Activated gamma-delta T cell (primary cell): ENCODE results near the gene AHSA1.

ENCODE experiments used
- DNase-seq: peaks from one replicate; lab custom pipeline; 2025; lab: John Stamatoyannopoulos, UW

The AHSA1 gene

DNA sequence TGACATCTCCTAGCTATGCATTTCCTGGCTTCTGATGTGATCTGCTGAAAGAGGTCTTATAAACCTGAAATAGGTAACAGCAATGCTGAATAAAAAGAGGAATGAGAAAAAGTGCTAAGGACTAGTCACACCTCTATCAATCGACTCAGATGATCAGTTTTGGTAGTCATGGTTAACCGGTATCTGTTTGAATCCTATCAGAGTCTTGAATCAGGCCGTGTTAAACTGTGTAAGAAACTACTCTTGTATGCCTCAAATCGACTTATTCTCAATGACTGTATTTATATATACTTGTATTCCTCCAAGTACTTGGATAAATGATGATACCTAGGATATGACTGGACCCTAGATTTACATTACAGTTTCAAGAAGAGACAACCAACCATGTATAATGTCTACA is 51.5 kb downstream of the AHSA1 start:
- DNase-seq, result no peak

DNA sequence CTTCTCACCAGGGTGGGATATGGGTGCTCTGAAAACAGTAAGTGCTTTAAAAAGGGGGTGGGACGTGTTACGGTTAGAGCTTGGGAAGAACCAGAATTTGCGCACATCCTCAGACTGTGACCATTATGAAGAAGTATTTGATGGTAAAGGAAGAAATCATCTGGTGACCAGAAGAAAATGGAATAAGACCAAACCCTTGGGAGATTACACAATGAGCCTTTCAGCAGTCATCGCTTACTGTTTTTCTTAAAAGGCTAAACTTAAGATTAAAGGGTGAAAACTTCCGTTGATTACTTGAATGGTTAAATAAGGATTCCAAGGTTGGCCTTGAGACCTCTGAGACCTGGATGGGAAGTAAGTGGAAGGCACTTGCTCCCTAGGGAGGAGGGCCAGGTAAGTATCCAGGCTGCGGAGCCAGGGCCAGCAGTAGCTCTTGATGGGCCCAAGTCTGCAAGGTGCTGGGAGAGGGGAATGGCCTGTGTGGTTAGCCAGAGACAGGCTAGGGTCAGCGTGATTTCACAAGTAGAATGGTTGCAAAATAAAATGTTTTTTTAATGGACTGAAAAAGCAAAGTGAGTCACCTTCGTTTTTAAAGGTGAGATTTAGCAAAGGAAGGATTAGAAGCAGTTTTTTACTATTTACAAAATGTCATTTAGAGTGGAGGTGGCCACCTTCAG is 53.7 kb downstream of the AHSA1 start:
- DNase-seq, result no peak

DNA sequence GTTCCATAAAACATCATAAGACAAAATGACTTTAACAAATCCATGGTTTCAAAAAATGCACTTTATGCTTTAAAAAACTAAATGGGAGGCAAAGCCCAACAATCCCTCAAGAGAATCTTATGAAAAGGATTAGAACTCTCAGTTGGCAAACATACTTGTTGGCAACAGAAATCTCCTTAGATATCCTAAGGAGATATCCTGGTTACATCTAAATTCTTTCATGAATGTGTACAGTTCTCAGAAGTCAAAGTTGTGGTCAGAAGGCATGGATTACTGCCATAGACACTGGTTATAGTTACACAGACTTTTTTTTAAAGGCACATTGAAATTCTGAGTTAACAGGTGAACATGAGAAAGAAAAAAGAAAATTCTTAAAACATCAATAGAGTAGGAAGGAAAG is 58.2 kb downstream of the AHSA1 start:
- no peak for DNase-seq
